WTC11 (cell line): ENCODE data around the gene SNX25.
"Not testable (repeated sequence)": the region's sequence is repeated elsewhere in the genome, so short reads cannot be mapped to it uniquely, and the experiment has no call there.

ENCODE experiments used
- CBFB ChIP-seq: sonication (generic); formaldehyde crosslinking; IDR thresholded peaks from 2 replicates; pipeline ENCODE4 v1.8.1; 2022; ENCODE audit warnings: mild to moderate bottlenecking, low read depth, missing genetic modification reagents
- CREB1 ChIP-seq: sonication (generic); formaldehyde crosslinking; IDR thresholded peaks from 2 replicates; pipeline ENCODE4 v1.8.0; 2023; ENCODE audit warnings: mild to moderate bottlenecking, missing genetic modification reagents
- CTCF ChIP-seq: fragments of 200-600 bp; IDR thresholded peaks from 2 replicates; pipeline ENCODE4 v1.8.0; 2022; ENCODE audit warnings: antibody characterized with exemption
- ETV6 ChIP-seq: sonication (generic); formaldehyde crosslinking; IDR thresholded peaks from 2 replicates; pipeline ENCODE4 v1.8.1; 2022; ENCODE audit warnings: mild to moderate bottlenecking, missing genetic modification reagents
- MAX ChIP-seq: sonication (generic); formaldehyde crosslinking; IDR thresholded peaks from 2 replicates; pipeline ENCODE4 v1.8.0; 2022; ENCODE audit warnings: mild to moderate bottlenecking, missing genetic modification reagents
- STAT6 ChIP-seq: sonication (generic); formaldehyde crosslinking; conservative IDR thresholded peaks from 2 replicates; pipeline ENCODE4 v1.8.1; 2023; ENCODE audit warnings: mild to moderate bottlenecking, low read depth, missing genetic modification reagents, moderate library complexity
- TEAD4 ChIP-seq: sonication (generic); formaldehyde crosslinking; IDR thresholded peaks from 2 replicates; pipeline ENCODE4 v1.8.0; 2022; ENCODE audit warnings: mild to moderate bottlenecking, missing genetic modification reagents
- USF2 ChIP-seq: sonication (generic); formaldehyde crosslinking; IDR thresholded peaks from 2 replicates; pipeline ENCODE4 v1.8.1; 2023; ENCODE audit warnings: mild to moderate bottlenecking, missing genetic modification reagents, moderate library complexity
- TF ChIP-seq, protein P1 (sequence below): sonication (generic); formaldehyde crosslinking; IDR thresholded peaks from 2 replicates; pipeline ENCODE4 v1.8.0; 2022; ENCODE audit warnings: mild to moderate bottlenecking, missing genetic modification reagents

DNA sequence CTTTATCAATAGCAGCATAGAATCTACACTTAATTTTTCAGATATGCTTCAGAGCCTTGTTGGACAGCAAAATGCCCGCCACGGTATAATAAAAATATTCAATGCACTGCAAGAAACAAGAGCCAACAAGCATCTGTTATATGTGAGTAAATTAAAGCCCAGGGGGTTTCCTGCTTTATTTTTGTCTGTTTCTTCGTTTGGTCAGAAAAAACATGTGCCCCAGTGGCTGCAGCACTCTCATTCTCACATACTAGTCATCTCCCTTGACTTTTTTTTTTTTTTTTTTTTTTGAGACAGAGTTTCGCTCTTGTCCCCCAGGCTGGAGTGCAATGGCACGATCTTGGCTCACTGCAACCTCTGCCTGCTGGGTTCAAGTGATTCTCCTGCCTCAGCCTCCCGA lies 153.2 kb downstream of the SNX25 start:
- TF ChIP-seq STAT6 (CRISPR knock-in tag); USF2 (CRISPR knock-in tag); CREB1; CTCF; CBFB; TEAD4 (CRISPR knock-in tag); MAX (CRISPR knock-in tag); ETV6 (CRISPR knock-in tag): not testable (repeated sequence)
- TF ChIP-seq, protein P1, sequence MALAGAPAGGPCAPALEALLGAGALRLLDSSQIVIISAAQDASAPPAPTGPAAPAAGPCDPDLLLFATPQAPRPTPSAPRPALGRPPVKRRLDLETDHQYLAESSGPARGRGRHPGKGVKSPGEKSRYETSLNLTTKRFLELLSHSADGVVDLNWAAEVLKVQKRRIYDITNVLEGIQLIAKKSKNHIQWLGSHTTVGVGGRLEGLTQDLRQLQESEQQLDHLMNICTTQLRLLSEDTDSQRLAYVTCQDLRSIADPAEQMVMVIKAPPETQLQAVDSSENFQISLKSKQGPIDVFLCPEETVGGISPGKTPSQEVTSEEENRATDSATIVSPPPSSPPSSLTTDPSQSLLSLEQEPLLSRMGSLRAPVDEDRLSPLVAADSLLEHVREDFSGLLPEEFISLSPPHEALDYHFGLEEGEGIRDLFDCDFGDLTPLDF (CRISPR knock-in tag): not testable (repeated sequence)
